ENCODE results near the gene GABRG3. TPM values are rescaled to one million over a fixed set of nuclear protein-coding genes. Genes with fewer than 3 reads are reported as not detected.

Gene GABRG3
- total RNA-seq, 1 donor from 2014 or later, result not detected

DNA sequence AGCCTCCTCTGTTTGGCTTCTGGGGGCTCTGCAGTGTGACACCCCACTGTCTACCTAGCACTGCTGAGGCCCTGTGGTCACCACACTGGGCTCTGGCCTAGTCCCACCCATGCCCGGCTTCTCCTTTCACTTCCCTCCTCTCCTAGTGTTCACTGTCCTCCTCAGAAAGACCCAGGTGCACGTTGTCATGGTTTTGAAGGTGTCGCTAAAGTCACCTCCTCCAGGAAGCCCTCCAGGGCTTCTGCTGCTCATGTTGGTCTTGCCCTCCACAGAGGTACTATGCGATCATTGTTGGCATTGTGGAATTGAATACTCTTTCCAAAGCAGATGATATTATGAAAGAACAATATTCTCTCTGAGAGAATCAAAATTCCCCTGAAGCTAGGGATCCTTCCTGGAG, 163.5 kb downstream of the GABRG3 start:
- no peak overlapping the region for H3K27ac ChIP-seq
- no peak overlapping the region for H3K4me3 ChIP-seq
- intact Hi-C loops (cut with DNase I), result no loop called here
- DNase-seq (no peak), ATAC-seq (no peak)
- no peaks in the 10 kb centered on the region for H3K4me1 ChIP-seq
- no peaks in the 10 kb centered on the region for H3K27me3 ChIP-seq (ENCODE audit: low read depth)
- H3K36me3 ChIP-seq, result no peaks in the 10 kb centered on the region
- TF ChIP-seq, protein P1, sequence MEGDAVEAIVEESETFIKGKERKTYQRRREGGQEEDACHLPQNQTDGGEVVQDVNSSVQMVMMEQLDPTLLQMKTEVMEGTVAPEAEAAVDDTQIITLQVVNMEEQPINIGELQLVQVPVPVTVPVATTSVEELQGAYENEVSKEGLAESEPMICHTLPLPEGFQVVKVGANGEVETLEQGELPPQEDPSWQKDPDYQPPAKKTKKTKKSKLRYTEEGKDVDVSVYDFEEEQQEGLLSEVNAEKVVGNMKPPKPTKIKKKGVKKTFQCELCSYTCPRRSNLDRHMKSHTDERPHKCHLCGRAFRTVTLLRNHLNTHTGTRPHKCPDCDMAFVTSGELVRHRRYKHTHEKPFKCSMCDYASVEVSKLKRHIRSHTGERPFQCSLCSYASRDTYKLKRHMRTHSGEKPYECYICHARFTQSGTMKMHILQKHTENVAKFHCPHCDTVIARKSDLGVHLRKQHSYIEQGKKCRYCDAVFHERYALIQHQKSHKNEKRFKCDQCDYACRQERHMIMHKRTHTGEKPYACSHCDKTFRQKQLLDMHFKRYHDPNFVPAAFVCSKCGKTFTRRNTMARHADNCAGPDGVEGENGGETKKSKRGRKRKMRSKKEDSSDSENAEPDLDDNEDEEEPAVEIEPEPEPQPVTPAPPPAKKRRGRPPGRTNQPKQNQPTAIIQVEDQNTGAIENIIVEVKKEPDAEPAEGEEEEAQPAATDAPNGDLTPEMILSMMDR (IDR thresholded peaks at IDR 0.05), result no peak
- no peaks in the 10 kb centered on the region for H3K9me3 ChIP-seq

- TF ChIP-seq, protein P1 (IDR thresholded peaks at IDR 0.05), result no peak
- intact Hi-C loops (cut with DNase I), result no loop called here
Observed at GRCh38 chr15:27135151-27135550, 164.2 kb downstream of the GABRG3 start.

GRCh38 chr15:27137127-27137526, 166.1 kb downstream of the GABRG3 start:
- DNase-seq, result no peak
- H3K36me3 ChIP-seq, result no peaks in the 10 kb centered on the region
- TF ChIP-seq, protein P1 (IDR thresholded peaks at IDR 0.05), result no peak
- H3K27ac ChIP-seq, result no peak overlapping the region
- H3K4me1 ChIP-seq, result no peaks in the 10 kb centered on the region
- H3K9me3 ChIP-seq, result no peaks in the 10 kb centered on the region
- no peak for ATAC-seq
- no peak overlapping the region for H3K4me3 ChIP-seq
- intact Hi-C loops (cut with DNase I), result no loop called here
- no peaks in the 10 kb centered on the region for H3K27me3 ChIP-seq (ENCODE audit: low read depth)

More at GRCh38 chr15:27135151-27135550, 164.2 kb downstream of the GABRG3 start:
- Histone ChIP-seq H3K36me3 (no peaks in the 10 kb centered on the region), H3K4me3 (no peak overlapping the region), H3K27me3 (ENCODE audit: low read depth) (no peaks in the 10 kb centered on the region), H3K9me3 (no peaks in the 10 kb centered on the region), H3K27ac (no peak overlapping the region), H3K4me1 (no peaks in the 10 kb centered on the region)
- DNase-seq (no peak), ATAC-seq (no peak)

DNA sequence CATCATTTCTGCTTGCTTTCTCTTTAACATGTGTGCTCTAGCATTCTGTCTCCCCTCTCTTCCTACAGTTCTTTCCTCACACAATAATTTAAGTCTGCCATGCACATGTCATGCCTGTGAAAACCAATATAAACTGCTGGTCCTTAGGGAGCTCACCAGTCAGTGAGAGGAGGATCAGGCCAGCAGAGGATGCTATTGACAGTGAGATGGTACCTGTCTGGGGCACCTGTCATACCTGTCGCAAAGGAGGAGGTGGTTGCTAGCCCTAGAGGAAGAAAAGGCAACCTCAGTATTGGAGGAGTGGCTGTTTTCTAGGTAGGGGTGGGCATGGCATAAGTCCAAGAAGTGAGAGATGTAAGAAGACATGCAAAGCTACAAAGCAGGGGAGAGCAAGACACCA, 194.6 kb downstream of the GABRG3 start:
- intact Hi-C loops (cut with DNase I), result no loop called here
- DNase-seq (no peak), ATAC-seq (no peak)
- no peaks in the 10 kb centered on the region for H3K27me3 ChIP-seq (ENCODE audit: low read depth)
- no peak overlapping the region for H3K27ac ChIP-seq
- H3K36me3 ChIP-seq, result no peaks in the 10 kb centered on the region
- no peak overlapping the region for H3K4me3 ChIP-seq
- no peaks in the 10 kb centered on the region for H3K9me3 ChIP-seq
- H3K4me1 ChIP-seq, result no peaks in the 10 kb centered on the region
- TF ChIP-seq, protein P1 (IDR thresholded peaks at IDR 0.05), result no peak

GRCh38 chr15:27166917-27167316, 195.9 kb downstream of the GABRG3 start:
- H3K36me3 ChIP-seq, result no peaks in the 10 kb centered on the region
- H3K4me3 ChIP-seq, result no peak overlapping the region
- intact Hi-C loops (cut with DNase I), result no loop called here
- no peaks in the 10 kb centered on the region for H3K9me3 ChIP-seq
- no peak for DNase-seq
- H3K4me1 ChIP-seq, result no peaks in the 10 kb centered on the region
- TF ChIP-seq, protein P1 (IDR thresholded peaks at IDR 0.05), result no peak
- no peaks in the 10 kb centered on the region for H3K27me3 ChIP-seq (ENCODE audit: low read depth)
- H3K27ac ChIP-seq, result no peak overlapping the region
- no peak for ATAC-seq

DNA sequence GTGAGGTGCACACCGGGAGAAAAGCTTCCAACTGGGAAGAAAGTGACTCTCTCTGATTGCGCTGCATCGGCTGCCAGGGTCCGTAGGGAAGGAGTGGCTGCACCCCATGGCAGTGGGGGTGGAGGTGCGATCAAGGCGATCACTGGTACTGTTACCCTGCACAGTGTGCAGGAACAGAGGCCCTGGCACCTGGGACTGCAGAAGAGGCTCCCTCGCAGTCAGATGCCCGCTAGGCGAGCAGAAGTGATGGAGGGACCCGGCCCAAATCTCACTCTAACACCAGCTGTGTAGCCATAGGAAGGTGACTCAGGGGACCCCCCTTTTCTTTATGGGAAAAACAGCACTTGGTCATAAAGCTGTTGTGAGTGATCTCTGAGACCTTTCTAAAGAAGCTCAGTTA, 196.8 kb downstream of the GABRG3 start:
- TF ChIP-seq, protein P1 (IDR thresholded peaks at IDR 0.05), result no peak
- H3K27ac ChIP-seq, result no peak overlapping the region
- H3K9me3 ChIP-seq, result no peaks in the 10 kb centered on the region
- no peak for DNase-seq
- no peaks in the 10 kb centered on the region for H3K4me1 ChIP-seq
- no peak overlapping the region for H3K4me3 ChIP-seq
- intact Hi-C loops (cut with DNase I), result no loop called here
- H3K36me3 ChIP-seq, result no peaks in the 10 kb centered on the region
- H3K27me3 ChIP-seq (ENCODE audit: low read depth), result no peaks in the 10 kb centered on the region
- ATAC-seq, result no peak
